ENCODE data around the gene CCDC85B. TPM values are rescaled to one million over a fixed set of nuclear protein-coding genes. Genes with fewer than 3 reads are reported as not detected.

CCDC85B gene
- total RNA-seq, 2 donors from 2014 or later, result 75.8 to 100 TPM

DNA sequence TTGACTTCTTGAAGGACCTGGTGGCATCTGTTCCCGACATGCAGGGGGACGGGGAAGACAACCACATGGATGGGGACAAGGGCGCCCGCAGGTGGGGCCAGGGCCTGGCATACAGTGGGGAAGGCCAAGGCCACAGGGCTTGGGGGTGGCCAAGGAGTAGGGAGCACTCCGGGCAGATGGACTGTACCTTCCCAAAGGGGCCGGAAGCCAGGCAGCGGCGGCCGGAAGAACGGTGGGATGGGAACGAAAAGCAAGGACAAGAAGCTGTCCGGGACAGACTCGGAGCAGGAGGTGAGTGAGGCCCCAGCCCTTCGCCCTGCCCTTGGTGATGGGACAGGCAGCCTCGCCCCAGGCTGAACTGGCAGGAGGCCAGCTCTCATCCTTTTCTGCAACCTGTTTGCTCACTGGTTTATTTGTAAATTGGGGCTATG is 29.9 kb downstream of the CCDC85B start:
- ATAC-seq (ENCODE audit: insufficient number of reproducible peaks, low FRiP score, low read depth) (no peak), DNase-seq (ENCODE audit: low spot score) (no peak)
- Histone ChIP-seq H3K36me3 (peaks cover 3% of the 10 kb centered on the region), H3K4me1 (ENCODE audit: control insufficient read depth in 1 of 2, low read depth in 2 of 2) (peaks cover 37 to 42% of the 10 kb centered on the region in 2 donors), H3K27me3 (replicated peaks; ENCODE audit: insufficient read depth) (no peaks in the 10 kb centered on the region), H3K27ac (peak overlapping the region in 1 of 2 donors; percentile 1), H3K9me3 (no peaks in the 10 kb centered on the region), H3K4me3 (peak overlapping the region; percentile 86)
- TF ChIP-seq, protein P1, sequence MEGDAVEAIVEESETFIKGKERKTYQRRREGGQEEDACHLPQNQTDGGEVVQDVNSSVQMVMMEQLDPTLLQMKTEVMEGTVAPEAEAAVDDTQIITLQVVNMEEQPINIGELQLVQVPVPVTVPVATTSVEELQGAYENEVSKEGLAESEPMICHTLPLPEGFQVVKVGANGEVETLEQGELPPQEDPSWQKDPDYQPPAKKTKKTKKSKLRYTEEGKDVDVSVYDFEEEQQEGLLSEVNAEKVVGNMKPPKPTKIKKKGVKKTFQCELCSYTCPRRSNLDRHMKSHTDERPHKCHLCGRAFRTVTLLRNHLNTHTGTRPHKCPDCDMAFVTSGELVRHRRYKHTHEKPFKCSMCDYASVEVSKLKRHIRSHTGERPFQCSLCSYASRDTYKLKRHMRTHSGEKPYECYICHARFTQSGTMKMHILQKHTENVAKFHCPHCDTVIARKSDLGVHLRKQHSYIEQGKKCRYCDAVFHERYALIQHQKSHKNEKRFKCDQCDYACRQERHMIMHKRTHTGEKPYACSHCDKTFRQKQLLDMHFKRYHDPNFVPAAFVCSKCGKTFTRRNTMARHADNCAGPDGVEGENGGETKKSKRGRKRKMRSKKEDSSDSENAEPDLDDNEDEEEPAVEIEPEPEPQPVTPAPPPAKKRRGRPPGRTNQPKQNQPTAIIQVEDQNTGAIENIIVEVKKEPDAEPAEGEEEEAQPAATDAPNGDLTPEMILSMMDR (IDR thresholded peaks at IDR 0.05), result no peak

DNA sequence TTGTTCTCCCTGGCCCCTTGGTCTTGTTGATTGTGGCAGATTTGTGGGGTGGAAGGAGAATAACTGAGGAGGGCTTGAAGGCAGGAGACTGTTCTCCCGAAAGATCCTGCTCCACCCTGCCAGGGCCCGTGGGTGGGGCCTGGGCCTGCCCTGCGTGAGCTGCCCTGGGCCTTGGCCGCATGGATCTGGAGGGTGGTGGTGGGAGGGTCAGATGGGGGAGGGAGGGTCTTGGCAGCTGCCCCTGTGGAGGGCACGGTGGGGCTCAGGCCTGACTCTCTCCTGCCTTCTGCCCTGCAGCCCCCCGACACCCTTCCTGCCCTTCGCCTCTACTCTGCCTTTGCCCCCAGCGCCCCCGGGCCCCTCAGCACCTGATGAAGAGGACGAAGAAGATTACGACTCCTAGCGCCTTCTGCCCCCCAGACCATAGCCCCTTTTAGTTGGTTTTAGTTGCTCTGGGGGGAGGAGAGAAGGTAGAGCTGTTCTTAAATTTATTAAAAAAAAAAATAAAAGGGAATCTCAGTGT is 30.6 kb downstream of the CCDC85B start:
- Histone ChIP-seq H3K9me3 (no peaks in the 10 kb centered on the region), H3K27ac (peak overlapping the region in 1 of 2 donors; percentile 1), H3K4me1 (ENCODE audit: control insufficient read depth in 1 of 2, low read depth in 2 of 2) (peaks cover 34 to 35% of the 10 kb centered on the region in 2 donors), H3K36me3 (peaks cover 3% of the 10 kb centered on the region), H3K27me3 (replicated peaks; ENCODE audit: insufficient read depth) (no peaks in the 10 kb centered on the region), H3K4me3 (peak overlapping the region; percentile 86)
- DNase-seq (ENCODE audit: low spot score) (no peak), ATAC-seq (ENCODE audit: insufficient number of reproducible peaks, low FRiP score, low read depth) (no peak)
- TF ChIP-seq, protein P1 (IDR thresholded peaks at IDR 0.05), result no peak

DNA sequence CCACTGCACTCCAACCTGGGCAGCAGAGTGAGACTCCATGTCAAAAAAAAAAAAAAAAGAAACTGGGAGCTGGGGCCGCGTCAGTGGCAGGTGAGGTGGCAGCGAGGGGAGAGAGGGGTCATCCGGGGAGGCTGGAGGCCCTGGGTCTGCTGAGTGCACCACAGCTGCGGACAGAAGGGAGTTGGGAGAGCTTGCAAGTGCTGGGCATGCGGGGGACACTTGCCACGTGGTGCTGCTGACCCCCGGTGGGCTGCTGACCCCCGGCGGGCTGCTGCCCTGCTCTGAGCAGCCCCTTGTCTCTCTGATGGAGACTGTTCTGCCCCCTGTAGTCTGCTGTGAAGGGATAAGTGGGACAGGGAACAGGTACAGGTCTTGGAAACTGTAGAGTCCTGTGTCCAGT is 31.4 kb downstream of the CCDC85B start:
- DNase-seq (ENCODE audit: low spot score), result no peak
- Histone ChIP-seq H3K4me1 (ENCODE audit: control insufficient read depth in 1 of 2, low read depth in 2 of 2) (peaks cover 26 to 28% of the 10 kb centered on the region in 2 donors), H3K4me3 (no peak overlapping the region), H3K27me3 (replicated peaks; ENCODE audit: insufficient read depth) (no peaks in the 10 kb centered on the region), H3K27ac (no peak overlapping the region), H3K9me3 (no peaks in the 10 kb centered on the region), H3K36me3 (peaks cover 3% of the 10 kb centered on the region)
- TF ChIP-seq, protein P1 (IDR thresholded peaks at IDR 0.05), result no peak
- ATAC-seq (ENCODE audit: insufficient number of reproducible peaks, low FRiP score, low read depth), result no peak

DNA sequence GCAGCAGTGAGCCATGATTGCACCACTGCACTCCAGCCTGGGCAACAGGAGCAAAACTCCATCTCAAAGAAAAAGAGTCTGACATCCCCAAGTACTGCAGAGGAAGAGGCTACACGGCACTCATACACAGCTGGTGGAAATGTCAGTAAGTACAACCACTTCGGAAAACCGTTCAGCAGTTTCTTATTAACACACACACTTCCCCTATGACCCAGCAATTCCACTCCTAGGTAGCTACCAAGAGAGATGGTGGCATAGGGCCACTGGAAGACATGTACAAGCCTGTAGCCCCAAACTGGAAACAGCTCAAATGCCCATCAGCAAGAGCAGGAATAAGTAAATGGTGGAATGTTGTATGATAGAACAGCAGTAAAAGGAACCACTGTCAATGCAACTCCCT is 32.1 kb downstream of the CCDC85B start:
- Histone ChIP-seq H3K4me3 (no peak overlapping the region), H3K9me3 (no peaks in the 10 kb centered on the region), H3K4me1 (ENCODE audit: control insufficient read depth in 1 of 2, low read depth in 2 of 2) (peaks cover 19 to 21% of the 10 kb centered on the region in 2 donors), H3K27me3 (replicated peaks; ENCODE audit: insufficient read depth) (no peaks in the 10 kb centered on the region), H3K36me3 (peaks cover 3% of the 10 kb centered on the region), H3K27ac (no peak overlapping the region)
- TF ChIP-seq, protein P1 (IDR thresholded peaks at IDR 0.05), result no peak
- no peak for DNase-seq (ENCODE audit: low spot score)
- no peak for ATAC-seq (ENCODE audit: insufficient number of reproducible peaks, low FRiP score, low read depth)

DNA sequence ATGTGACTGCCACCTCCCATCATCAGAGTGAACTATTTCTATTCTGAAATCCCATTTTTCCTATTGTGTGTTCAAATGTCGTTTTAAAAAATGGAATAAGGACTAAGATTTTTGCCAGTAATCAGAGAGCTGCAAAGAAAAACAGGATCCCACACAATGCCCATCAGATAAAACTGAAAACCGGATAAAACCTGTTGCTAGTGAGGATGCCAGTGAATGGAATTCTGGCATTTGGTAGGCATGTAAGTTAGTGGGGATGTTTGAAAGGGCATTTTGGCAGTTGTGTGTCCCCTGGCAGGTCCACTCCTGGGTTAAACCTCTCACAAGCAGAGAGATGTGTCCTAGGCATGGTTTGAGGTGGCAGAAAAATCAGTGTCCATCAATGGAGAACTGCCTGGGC is 34.9 kb downstream of the CCDC85B start:
- H3K4me3 ChIP-seq, result no peak overlapping the region
- DNase-seq (ENCODE audit: low spot score), result no peak
- TF ChIP-seq, protein P1 (IDR thresholded peaks at IDR 0.05), result no peak

More for the DNA sequence above, 34.9 kb downstream of the CCDC85B start:
- Histone ChIP-seq H3K27me3 (replicated peaks; ENCODE audit: insufficient read depth) (no peaks in the 10 kb centered on the region), H3K27ac (no peak overlapping the region), H3K9me3 (no peaks in the 10 kb centered on the region), H3K4me1 (ENCODE audit: control insufficient read depth in 1 of 2, low read depth in 2 of 2) (peaks cover 9 to 10% of the 10 kb centered on the region in 2 donors), H3K36me3 (peaks cover 3% of the 10 kb centered on the region)
- no peak for ATAC-seq (ENCODE audit: insufficient number of reproducible peaks, low FRiP score, low read depth)

Measured in thoracic aorta (tissue), 2 donors.